Measurements from ENCODE around the gene NOS1AP.

NOS1AP gene

GRCh38 chr1:162094271-162094670 is 24.8 kb downstream of the NOS1AP start:
- Histone ChIP-seq H3K27me3 (replicated peaks) (no peaks in the 10 kb centered on the region), H3K4me3 (ENCODE audit: low read depth, low read length) (no peak overlapping the region), H3K27ac (no peak overlapping the region), H3K36me3 (replicated peaks) (no peaks in the 10 kb centered on the region)
- in situ Hi-C loops (cut with HindIII; ENCODE audit: low pct_ligation_motif_present, low sequenced_read_pairs): no loop called here
- no peak for DNase-seq
- TF ChIP-seq, protein P1, sequence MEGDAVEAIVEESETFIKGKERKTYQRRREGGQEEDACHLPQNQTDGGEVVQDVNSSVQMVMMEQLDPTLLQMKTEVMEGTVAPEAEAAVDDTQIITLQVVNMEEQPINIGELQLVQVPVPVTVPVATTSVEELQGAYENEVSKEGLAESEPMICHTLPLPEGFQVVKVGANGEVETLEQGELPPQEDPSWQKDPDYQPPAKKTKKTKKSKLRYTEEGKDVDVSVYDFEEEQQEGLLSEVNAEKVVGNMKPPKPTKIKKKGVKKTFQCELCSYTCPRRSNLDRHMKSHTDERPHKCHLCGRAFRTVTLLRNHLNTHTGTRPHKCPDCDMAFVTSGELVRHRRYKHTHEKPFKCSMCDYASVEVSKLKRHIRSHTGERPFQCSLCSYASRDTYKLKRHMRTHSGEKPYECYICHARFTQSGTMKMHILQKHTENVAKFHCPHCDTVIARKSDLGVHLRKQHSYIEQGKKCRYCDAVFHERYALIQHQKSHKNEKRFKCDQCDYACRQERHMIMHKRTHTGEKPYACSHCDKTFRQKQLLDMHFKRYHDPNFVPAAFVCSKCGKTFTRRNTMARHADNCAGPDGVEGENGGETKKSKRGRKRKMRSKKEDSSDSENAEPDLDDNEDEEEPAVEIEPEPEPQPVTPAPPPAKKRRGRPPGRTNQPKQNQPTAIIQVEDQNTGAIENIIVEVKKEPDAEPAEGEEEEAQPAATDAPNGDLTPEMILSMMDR (IDR thresholded peaks at IDR 0.05; ENCODE audit: low read depth, low read length, missing control alignments): no peak

GRCh38 chr1:162094723-162095122 is 25.2 kb downstream of the NOS1AP start:
- no peak for DNase-seq
- TF ChIP-seq, protein P1 (IDR thresholded peaks at IDR 0.05; ENCODE audit: low read depth, low read length, missing control alignments): no peak
- in situ Hi-C loops (cut with HindIII; ENCODE audit: low pct_ligation_motif_present, low sequenced_read_pairs): no loop called here
- H3K4me3 ChIP-seq (ENCODE audit: low read depth, low read length): no peak overlapping the region
- no peak overlapping the region for H3K27ac ChIP-seq
- no peaks in the 10 kb centered on the region for H3K27me3 ChIP-seq (replicated peaks)
- no peaks in the 10 kb centered on the region for H3K36me3 ChIP-seq (replicated peaks)

- Histone ChIP-seq H3K27me3 (replicated peaks) (no peaks in the 10 kb centered on the region), H3K4me3 (ENCODE audit: low read depth, low read length) (no peak overlapping the region), H3K27ac (no peak overlapping the region), H3K36me3 (replicated peaks) (no peaks in the 10 kb centered on the region)
- no peak for DNase-seq
- in situ Hi-C loops (cut with HindIII; ENCODE audit: low pct_ligation_motif_present, low sequenced_read_pairs): no loop called here
- TF ChIP-seq, protein P1 (IDR thresholded peaks at IDR 0.05; ENCODE audit: low read depth, low read length, missing control alignments): no peak
Measured at GRCh38 chr1:162107911-162108310, 38.4 kb downstream of the NOS1AP start.

DNA sequence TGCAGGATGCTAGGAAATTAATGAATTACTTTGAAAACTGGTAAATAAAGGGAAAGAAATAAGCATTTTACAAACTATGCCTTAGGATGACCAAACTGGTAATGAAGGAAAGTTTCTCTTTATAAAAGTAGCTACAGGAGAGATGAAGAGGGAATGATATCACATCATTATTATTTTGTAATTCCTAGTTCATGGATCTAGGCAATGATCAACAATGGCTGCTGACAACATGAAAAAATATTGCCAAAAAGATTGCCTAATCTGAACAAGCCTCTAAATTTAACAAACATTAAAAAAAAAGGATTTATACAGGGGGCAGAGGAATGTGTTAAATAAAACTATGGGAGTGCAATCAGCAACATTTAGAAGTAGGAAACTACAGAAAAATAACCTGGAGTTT is 38.9 kb downstream of the NOS1AP start:
- Histone ChIP-seq H3K36me3 (replicated peaks) (no peaks in the 10 kb centered on the region), H3K27me3 (replicated peaks) (no peaks in the 10 kb centered on the region), H3K27ac (no peak overlapping the region), H3K4me3 (ENCODE audit: low read depth, low read length) (no peak overlapping the region)
- in situ Hi-C loops (cut with HindIII; ENCODE audit: low pct_ligation_motif_present, low sequenced_read_pairs): no loop called here
- DNase-seq: no peak
- TF ChIP-seq, protein P1 (IDR thresholded peaks at IDR 0.05; ENCODE audit: low read depth, low read length, missing control alignments): no peak

GRCh38 chr1:162110910-162111309 is 41.4 kb downstream of the NOS1AP start:
- TF ChIP-seq, protein P1 (IDR thresholded peaks at IDR 0.05; ENCODE audit: low read depth, low read length, missing control alignments): no peak
- DNase-seq: no peak
- in situ Hi-C loops (cut with HindIII; ENCODE audit: low pct_ligation_motif_present, low sequenced_read_pairs): no loop called here
- Histone ChIP-seq H3K27ac (no peak overlapping the region), H3K4me3 (ENCODE audit: low read depth, low read length) (no peak overlapping the region), H3K36me3 (replicated peaks) (no peaks in the 10 kb centered on the region), H3K27me3 (replicated peaks) (no peaks in the 10 kb centered on the region)

GRCh38 chr1:162111572-162111971 is 42.1 kb downstream of the NOS1AP start:
- in situ Hi-C loops (cut with HindIII; ENCODE audit: low pct_ligation_motif_present, low sequenced_read_pairs): no loop called here
- TF ChIP-seq, protein P1 (IDR thresholded peaks at IDR 0.05; ENCODE audit: low read depth, low read length, missing control alignments): no peak
- no peaks in the 10 kb centered on the region for H3K27me3 ChIP-seq (replicated peaks)

More at GRCh38 chr1:162111572-162111971, 42.1 kb downstream of the NOS1AP start:
- no peaks in the 10 kb centered on the region for H3K36me3 ChIP-seq (replicated peaks)
- H3K4me3 ChIP-seq (ENCODE audit: low read depth, low read length): no peak overlapping the region
- DNase-seq: no peak
- H3K27ac ChIP-seq: no peak overlapping the region
